C4-2B (cell line): ENCODE measurements around the gene NOX5.
"Not testable (repeated sequence)": the region's sequence is repeated elsewhere in the genome, so short reads cannot be mapped to it uniquely, and the experiment has no call there.

ENCODE experiments used
- CTCF ChIP-seq: fragments of 450-650 bp; conservative IDR thresholded peaks from 2 replicates; pipeline ENCODE4 v1.5.1; 2017; ENCODE audit warnings: mild to moderate bottlenecking
- ZFX ChIP-seq: fragments of 450-650 bp; IDR thresholded peaks from 2 replicates; pipeline ENCODE4 v1.6.1; 2017

- TF ChIP-seq CTCF, ZFX: not testable (repeated sequence)
Observed at GRCh38 chr15:68977426-68977825, 37.1 kb upstream of the NOX5 start.
